B cell (primary cell): ENCODE measurements around the gene C22orf15. TPM values are rescaled to one million over a fixed set of nuclear protein-coding genes. Genes with fewer than 3 reads are reported as not detected.

ENCODE experiments used
- ATAC-seq: fragments of 200-7000 bp; cut with Tn5 transposase; one replicate; pipeline ENCODE4 v1.10.0; 2021; ENCODE audit warnings: low read depth, mild to moderate bottlenecking, moderate number of reproducible peaks, moderate library complexity
- CTCF ChIA-PET: fragments of 350-600 bp; sonication (Branson Sonifier 250); formaldehyde crosslinking; loops from one replicate; lab custom pipeline; 2021; ENCODE audit warnings: antibody characterized with exemption, inconsistent platforms; lab: Charles Lee
- POLR2A ChIA-PET: fragments of 350-600 bp; sonication (Branson Sonifier 250); formaldehyde crosslinking; loops from one replicate; lab custom pipeline; 2021; ENCODE audit warnings: antibody characterized with exemption; lab: Charles Lee
- DNase-seq: peaks from one replicate; pipeline ENCODE4 v3.0.0; 2013
- H2AFZ ChIP-seq: 2 replicates; pipeline ENCODE4 v1.6.1; 2012; ENCODE audit warnings: mild to moderate bottlenecking, low read depth, low read length; ENCODE audit not compliant: insufficient read depth, poor library complexity, severe bottlenecking
- H3K27ac ChIP-seq, 2 donors: 1 replicate in 1 of 2; 2 replicates in 1 of 2; pipeline ENCODE4 v1.5.1; 2012 to 2013; ENCODE audit warnings: low read length in 2 of 2, mild to moderate bottlenecking in 2 of 2, moderate library complexity in 1 of 2
- H3K27me3 ChIP-seq, 4 experiments: fragments of 200-600 bp in 1 of 4; sonication (generic) in 1 of 4; replicated peaks in 1 of 4; 1 replicate in 2 of 4; 2 replicates in 2 of 4; pipeline versions ENCODE4 v1.6.1 to v1.7.0; 2013 to 2016; ENCODE audit warnings: low read length in 3 of 4, mild to moderate bottlenecking in 2 of 4, mixed read lengths in 1 of 4, moderate library complexity in 1 of 4; ENCODE audit not compliant: insufficient read depth in 4 of 4, control insufficient read depth in 3 of 4; ENCODE audit errors: control extremely low read depth in 1 of 4
- H3K36me3 ChIP-seq, 2 experiments: replicated peaks in 1 of 2; 1 replicate in 1 of 2; 2 replicates in 1 of 2; pipeline versions ENCODE4 v1.6.1 to v1.7.1; 2013; ENCODE audit warnings: low read length in 1 of 2; ENCODE audit not compliant: insufficient read depth in 2 of 2, control insufficient read depth in 1 of 2; ENCODE audit errors: control extremely low read depth in 1 of 2, extremely low read depth in 1 of 2
- H3K4me1 ChIP-seq, 2 donors: fragments of 200-600 bp in 1 of 2; sonication (generic) in 1 of 2; 1 replicate in 1 of 2; 2 replicates in 1 of 2; pipeline versions ENCODE4 v1.5.1 to v1.6.1; 2013 to 2017; ENCODE audit warnings: low read length in 2 of 2; ENCODE audit not compliant: control insufficient read depth in 2 of 2, insufficient read depth in 2 of 2
- H3K4me2 ChIP-seq: replicated peaks from 2 replicates; pipeline ENCODE3; 2012; ENCODE audit warnings: mild to moderate bottlenecking, low read depth, low read length; ENCODE audit not compliant: poor library complexity, severe bottlenecking
- H3K4me3 ChIP-seq, 5 experiments: fragments of 200-600 bp in 1 of 5; sonication (generic) in 1 of 5; 1 replicate in 3 of 5; 2 replicates in 2 of 5; pipeline versions ENCODE4 v1.5.1 to v1.7.0; 2011 to 2016; ENCODE audit warnings: low read length in 4 of 5, mild to moderate bottlenecking in 4 of 5, low read depth in 2 of 5, control low read depth in 1 of 5, moderate library complexity in 1 of 5; ENCODE audit not compliant: insufficient read depth in 1 of 5; ENCODE audit errors: control extremely low read depth in 1 of 5, extremely low read depth in 1 of 5
- H3K79me2 ChIP-seq: fragments of 200-600 bp; sonication (generic); one replicate; pipeline ENCODE4 v1.6.0; 2016; ENCODE audit warnings: low read length; ENCODE audit not compliant: control insufficient read depth, insufficient read depth
- H3K9ac ChIP-seq: fragments of 200-600 bp; sonication (generic); 2 replicates; pipeline ENCODE4 v1.6.1; 2017; ENCODE audit warnings: mild to moderate bottlenecking, low read length, moderate library complexity
- H3K9me3 ChIP-seq, 3 donors: one replicate each; pipeline versions ENCODE4 v1.6.1 to v1.7.1; 2013; ENCODE audit warnings: low read length in 2 of 3; ENCODE audit not compliant: control insufficient read depth in 2 of 3, insufficient read depth in 1 of 3; ENCODE audit errors: control extremely low read depth in 1 of 3
- H4K20me1 ChIP-seq: 2 replicates; pipeline ENCODE4 v1.6.0; 2012; ENCODE audit warnings: mild to moderate bottlenecking, low read length; ENCODE audit not compliant: insufficient read depth, control insufficient read depth, poor library complexity, severe bottlenecking
- H3K27ac Mint-ChIP-seq: one replicate; pipeline ENCODE4 v1.8.0; 2021; ENCODE audit warnings: mixed read lengths
- H3K27me3 Mint-ChIP-seq: one replicate; pipeline ENCODE4 v1.8.0; 2021; ENCODE audit warnings: mixed read lengths
- H3K4me1 Mint-ChIP-seq: one replicate; pipeline ENCODE4 v1.8.0; 2021; ENCODE audit warnings: mixed read lengths
- H3K4me3 Mint-ChIP-seq: one replicate; pipeline ENCODE4 v1.8.0; 2021; ENCODE audit warnings: mixed read lengths
- H3K9me3 Mint-ChIP-seq: one replicate; pipeline ENCODE4 v1.8.0; 2022; ENCODE audit warnings: mixed read lengths; ENCODE audit not compliant: insufficient read depth
- EZH2 ChIP-seq: IDR thresholded peaks from 2 replicates; pipeline ENCODE4 v1.6.1; 2012; ENCODE audit warnings: borderline replicate concordance, low read depth, mild to moderate bottlenecking, moderate library complexity, low read length; ENCODE audit not compliant: insufficient read depth, poor library complexity, severe bottlenecking
- WGBS: methylation state at CpG from one replicate; pipeline ENCODE4 v1.1.5; 2013; ENCODE audit warnings: missing lambda C conversion rate; ENCODE audit not compliant: insufficient coverage; 5-methylcytosine and 5-hydroxymethylcytosine counted together
- intact Hi-C: fragments of 100-400 bp; cut with micrococcal nuclease; formaldehyde crosslinking; loops from one replicate; pipeline ENCODE4 v1.10.0; 2022
- polyA plus RNA-seq: library from polyadenylated mRNA; depleted of rRNA; stranded (reverse); fragments of >200 nt; gene quantifications from 2 replicates; pipeline ENCODE4 v1.2.3, GENCODE V29; 2012
- total RNA-seq, 2 donors: library from RNA; stranded (reverse); fragments of 120-200 nt in 1 of 2; gene quantifications; 1 replicate in 1 of 2; 2 replicates in 1 of 2; pipeline versions ENCODE4 v1.2.3 to v1.2.4, GENCODE V29; 2013 to 2022
- TF ChIP-seq, protein P1 (sequence below): fragments of 200-600 bp; IDR thresholded peaks from one replicate; pipeline ENCODE4 v1.8.0; 2022; ENCODE audit warnings: antibody characterized with exemption, mild to moderate bottlenecking

Gene C22orf15
- total and polyA plus RNA-seq, 2 donors (not counting 1 experiment from before 2014, with no cell fraction given), result 0.61 to 0.81 TPM

DNA sequence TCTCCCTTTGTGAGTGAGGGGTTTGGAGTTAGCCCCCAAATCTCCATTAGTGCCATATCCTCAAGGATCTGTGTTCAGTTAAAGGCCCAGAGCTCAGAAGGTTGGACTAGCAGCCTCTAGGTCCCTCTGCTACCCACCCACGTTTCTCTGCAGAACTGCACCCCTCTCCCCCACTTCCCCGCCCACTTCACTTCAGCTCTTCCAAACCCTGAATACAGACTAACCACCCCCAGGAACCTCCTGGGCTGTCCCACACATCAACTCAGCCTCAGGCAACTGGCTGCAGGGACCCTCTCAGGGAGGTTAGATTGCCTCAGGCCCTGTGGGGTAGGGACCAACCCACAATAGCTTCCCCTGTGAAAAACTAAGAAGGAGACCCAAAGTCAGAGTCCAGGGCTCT, 9.4 kb upstream of the C22orf15 start:
- Histone ChIP-seq H3K79me2 (peaks cover 32% of the 10 kb centered on the region), H3K27me3 (no peaks in the 10 kb centered on the region), H4K20me1 (no peaks in the 10 kb centered on the region), H3K4me3 (peak overlapping the region; percentile 53 to 88 (median 83)), H2AFZ (no peak overlapping the region), H3K36me3 (peaks cover 0 to 2% of the 10 kb centered on the region in 2 experiments), H3K9ac (peak overlapping the region; percentile 89), H3K4me1 (peaks cover 30 to 67% of the 10 kb centered on the region in 2 donors), H3K9me3 (peaks cover 0 to 4% (median 0%) of the 10 kb centered on the region in 3 donors), H3K27ac (peak overlapping the region; percentile 85 to 98), H3K4me2 (peak overlapping the region; percentile 97)
- POLR2A ChIA-PET, result interaction anchor here (0.5 to 8.1 kb wide), 9 partner anchors 14 to 799 kb away, joined by 3 to 174 read pairs (median 10); partner anchors contain the start of genes C22orf15, CHCHD10, MMP11 and SLC2A11
- DNase-seq (peak; percentile 58), ATAC-seq (no peak)
- TF ChIP-seq EZH2, result no peak
- TF ChIP-seq, protein P1, sequence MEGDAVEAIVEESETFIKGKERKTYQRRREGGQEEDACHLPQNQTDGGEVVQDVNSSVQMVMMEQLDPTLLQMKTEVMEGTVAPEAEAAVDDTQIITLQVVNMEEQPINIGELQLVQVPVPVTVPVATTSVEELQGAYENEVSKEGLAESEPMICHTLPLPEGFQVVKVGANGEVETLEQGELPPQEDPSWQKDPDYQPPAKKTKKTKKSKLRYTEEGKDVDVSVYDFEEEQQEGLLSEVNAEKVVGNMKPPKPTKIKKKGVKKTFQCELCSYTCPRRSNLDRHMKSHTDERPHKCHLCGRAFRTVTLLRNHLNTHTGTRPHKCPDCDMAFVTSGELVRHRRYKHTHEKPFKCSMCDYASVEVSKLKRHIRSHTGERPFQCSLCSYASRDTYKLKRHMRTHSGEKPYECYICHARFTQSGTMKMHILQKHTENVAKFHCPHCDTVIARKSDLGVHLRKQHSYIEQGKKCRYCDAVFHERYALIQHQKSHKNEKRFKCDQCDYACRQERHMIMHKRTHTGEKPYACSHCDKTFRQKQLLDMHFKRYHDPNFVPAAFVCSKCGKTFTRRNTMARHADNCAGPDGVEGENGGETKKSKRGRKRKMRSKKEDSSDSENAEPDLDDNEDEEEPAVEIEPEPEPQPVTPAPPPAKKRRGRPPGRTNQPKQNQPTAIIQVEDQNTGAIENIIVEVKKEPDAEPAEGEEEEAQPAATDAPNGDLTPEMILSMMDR, result no peak
- no peaks in the 10 kb centered on the region for H3K27me3 Mint-ChIP-seq
- H3K27ac Mint-ChIP-seq, result peak overlapping the region; percentile 99
- no peaks in the 10 kb centered on the region for H3K9me3 Mint-ChIP-seq
- CTCF ChIA-PET, result interaction anchor here (0.8 to 13.0 kb wide), 11 partner anchors 14 to 141 kb away, joined by 3 to 188 read pairs (median 6); partner anchors contain the start of genes C22orf15, CHCHD10, DERL3 and MIF
- 5% methylated on average over 2 of the region's 2 CpGs for WGBS
- H3K4me3 Mint-ChIP-seq, result peak overlapping the region; percentile 93
- H3K4me1 Mint-ChIP-seq, result peaks cover 60% of the 10 kb centered on the region
- intact Hi-C loops, result no loop called here
